Muscle of leg (tissue), 11 donors: Measurements from ENCODE around the gene TENM4. TPM values are rescaled to one million over a fixed set of nuclear protein-coding genes. Genes with fewer than 3 reads are reported as not detected.

Experiments used
- DNase-seq: peaks from one replicate; pipeline ENCODE4 v3.0.0; 2013
- H3K27ac ChIP-seq: one replicate; pipeline ENCODE4 v1.5.1; 2013; ENCODE audit warnings: mild to moderate bottlenecking, low read length, control low read depth
- H3K27me3 ChIP-seq: one replicate; pipeline ENCODE4 v1.6.1; 2013; ENCODE audit warnings: low read length; ENCODE audit not compliant: control insufficient read depth, insufficient read depth
- H3K36me3 ChIP-seq: one replicate; pipeline ENCODE4 v1.6.1; 2013; ENCODE audit warnings: low read length; ENCODE audit not compliant: control insufficient read depth, insufficient read depth
- H3K4me1 ChIP-seq: one replicate; pipeline ENCODE4 v1.6.1; 2013; ENCODE audit warnings: low read length; ENCODE audit not compliant: control insufficient read depth, insufficient read depth
- H3K4me3 ChIP-seq: one replicate; pipeline ENCODE4 v1.5.1; 2013; ENCODE audit warnings: low read length, control low read depth
- H3K9me3 ChIP-seq: replicated peaks from 2 replicates; pipeline ENCODE4 v1.6.1; 2013; ENCODE audit warnings: low read depth, low read length; ENCODE audit not compliant: control insufficient read depth
- WGBS: methylation state at CpG from one replicate; pipeline ENCODE4 v1.1.5; 2013; ENCODE audit warnings: missing lambda C conversion rate; ENCODE audit not compliant: insufficient coverage; 5-methylcytosine and 5-hydroxymethylcytosine counted together
- polyA plus RNA-seq, 8 donors: library from polyadenylated mRNA; unstranded; fragments of 120-200 nt; gene quantifications; one replicate each; pipeline versions ENCODE4 v1.2.1 to v1.2.3, GENCODE V29; 2013; ENCODE audit warnings: inconsistent platforms in 1 of 8, low replicate concordance in 1 of 8; ENCODE audit not compliant: insufficient read length in 8 of 8, insufficient read depth in 1 of 8
- total RNA-seq: library from RNA; stranded (reverse); fragments of 120-200 nt; gene quantifications from one replicate; pipeline ENCODE4 v1.2.4, GENCODE V29; 2013

The TENM4 gene
- total and polyA plus RNA-seq, 9 donors = 4.6 to 13.8 (median 10.3) TPM

- DNase-seq = peak; percentile 92
- H3K9me3 ChIP-seq = no peaks in the 10 kb centered on the region
- H3K36me3 ChIP-seq = no peaks in the 10 kb centered on the region
- no peaks in the 10 kb centered on the region for H3K27me3 ChIP-seq
- H3K4me1 ChIP-seq = peaks cover 25% of the 10 kb centered on the region
- no peak overlapping the region for H3K27ac ChIP-seq
- WGBS = 0% methylated on average over 1 of the region's 4 CpGs
- H3K4me3 ChIP-seq = no peak overlapping the region
These were observed 487.9 kb downstream of the TENM4 start for GRCh38 chr11:78952890-78953289.

GRCh38 chr11:78952175-78952574 lies 488.7 kb downstream of the TENM4 start:
- Histone ChIP-seq H3K4me1 (peaks cover 32% of the 10 kb centered on the region), H3K9me3 (no peaks in the 10 kb centered on the region), H3K27ac (no peak overlapping the region), H3K27me3 (no peaks in the 10 kb centered on the region), H3K36me3 (no peaks in the 10 kb centered on the region), H3K4me3 (no peak overlapping the region)
- no peak for DNase-seq
- 39% methylated on average over 4 of the region's 7 CpGs for WGBS

DNA sequence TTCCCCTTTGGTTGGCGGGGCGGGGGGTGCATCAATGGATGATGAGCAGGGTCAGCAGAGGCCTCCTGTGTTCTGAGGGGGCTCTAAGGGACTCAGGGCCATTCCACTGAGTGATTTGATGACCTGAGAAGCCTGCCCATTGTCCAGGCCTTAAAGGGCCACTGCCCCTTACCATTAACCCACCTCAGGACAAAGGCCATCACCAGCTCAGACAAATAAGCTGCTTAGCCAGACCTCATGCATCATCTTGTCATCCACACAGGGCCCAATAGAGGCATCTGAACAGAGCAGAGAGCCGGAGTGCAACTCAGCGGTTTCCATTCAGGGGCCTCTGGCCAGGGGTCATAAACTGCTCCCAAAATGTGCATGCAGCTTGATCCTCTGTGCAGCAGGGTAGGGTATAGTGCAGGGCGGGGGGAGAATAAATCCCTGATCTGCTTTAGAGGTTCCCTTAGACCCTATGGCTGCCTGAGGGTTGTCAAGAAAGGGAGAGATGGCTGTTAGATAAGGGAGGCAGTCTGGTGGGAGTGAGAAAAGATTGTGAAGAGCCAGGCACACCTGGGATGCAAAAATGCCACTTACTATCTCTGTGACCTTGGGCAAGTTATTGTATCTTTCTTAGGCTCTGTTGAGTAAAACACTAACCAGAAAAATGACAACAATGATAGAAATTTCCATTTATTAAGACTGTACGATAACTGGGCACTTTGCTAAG lies 490.7 kb downstream of the TENM4 start:
- 47% methylated on average over 3 of the region's 6 CpGs for WGBS
- Histone ChIP-seq H3K36me3 (no peaks in the 10 kb centered on the region), H3K9me3 (peaks cover 6% of the 10 kb centered on the region), H3K27me3 (no peaks in the 10 kb centered on the region), H3K27ac (no peak overlapping the region), H3K4me3 (no peak overlapping the region), H3K4me1 (peaks cover 31% of the 10 kb centered on the region)
- no peak for DNase-seq

DNA sequence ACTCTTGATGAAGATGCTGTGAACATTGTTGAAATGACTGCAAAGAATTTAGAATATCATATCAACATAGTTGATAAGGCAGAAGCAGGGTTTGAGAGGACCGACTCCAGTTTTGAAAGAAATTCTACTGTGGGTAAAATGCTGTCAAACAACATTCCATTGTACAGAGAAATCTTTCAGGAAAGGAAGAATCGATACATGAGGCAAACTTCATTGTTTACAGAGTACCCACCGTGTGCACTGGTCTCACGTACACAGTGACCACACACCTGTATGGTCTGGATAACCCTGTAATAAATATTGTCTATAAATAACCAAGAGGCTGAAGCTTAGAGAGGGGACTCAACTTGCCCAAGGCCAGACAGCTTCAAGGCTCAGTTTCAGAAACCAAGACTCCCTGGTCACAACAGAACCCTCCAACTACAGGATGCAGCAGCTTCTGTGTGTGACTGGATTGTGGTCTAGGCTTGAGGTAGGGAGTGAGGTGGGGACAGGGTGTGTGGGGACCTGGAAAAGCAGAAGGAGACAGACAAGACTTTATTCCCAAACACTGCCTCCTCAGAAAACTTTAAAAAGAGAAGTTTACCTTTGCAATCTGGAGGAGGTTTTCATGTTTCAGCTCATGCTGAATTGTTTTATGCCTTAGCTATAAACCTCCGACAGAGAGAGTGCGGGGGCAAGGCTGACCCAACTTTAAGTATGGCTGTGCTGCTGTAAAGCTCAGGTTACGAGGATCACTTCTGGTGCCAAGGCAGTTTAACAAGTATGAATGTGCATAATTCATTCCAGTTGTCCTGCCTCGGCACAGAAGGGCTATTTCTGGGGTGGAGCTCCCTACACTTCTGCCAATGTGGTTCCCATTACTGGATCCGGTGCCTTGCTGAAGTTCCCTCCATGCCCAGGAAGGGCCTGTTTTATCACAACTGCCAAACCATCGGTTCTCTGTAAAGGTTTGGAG lies 493.6 kb downstream of the TENM4 start:
- Histone ChIP-seq H3K36me3 (no peaks in the 10 kb centered on the region), H3K27ac (peak overlapping the region; percentile 59), H3K4me3 (no peak overlapping the region), H3K4me1 (peaks cover 29% of the 10 kb centered on the region), H3K9me3 (peaks cover 6% of the 10 kb centered on the region), H3K27me3 (no peaks in the 10 kb centered on the region)
- DNase-seq = peak; percentile 85
- WGBS = 38% methylated on average over 3 of the region's 10 CpGs

DNA sequence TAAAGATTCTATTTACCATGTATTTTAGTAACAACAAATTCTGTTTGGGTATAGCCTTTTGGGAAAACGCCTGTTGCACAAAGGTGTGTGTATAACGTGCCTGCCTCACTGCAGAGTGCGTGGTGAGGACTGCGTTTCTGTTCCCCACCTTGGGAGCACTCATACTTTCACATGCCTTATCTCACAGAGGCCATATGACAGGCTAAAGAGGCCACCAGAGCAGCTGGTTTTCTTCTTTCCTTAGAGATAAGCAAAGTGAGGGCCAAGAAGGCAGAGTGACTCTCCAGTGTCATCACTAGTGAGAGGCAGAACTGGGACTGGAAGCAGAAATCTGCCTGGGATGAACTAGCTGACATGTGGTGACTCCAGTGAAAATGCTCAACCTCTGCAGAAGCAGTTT lies 497.0 kb downstream of the TENM4 start:
- Histone ChIP-seq H3K27me3 (no peaks in the 10 kb centered on the region), H3K36me3 (no peaks in the 10 kb centered on the region), H3K4me3 (no peak overlapping the region), H3K27ac (no peak overlapping the region), H3K4me1 (peaks cover 29% of the 10 kb centered on the region), H3K9me3 (peaks cover 6% of the 10 kb centered on the region)
- WGBS = no CpG with 5 or more reads among the region's 4 CpGs
- no peak for DNase-seq

- no peak overlapping the region for H3K27ac ChIP-seq
- H3K9me3 ChIP-seq = peaks cover 6% of the 10 kb centered on the region
- no peak overlapping the region for H3K4me3 ChIP-seq
- 29% methylated on average over 1 of the region's 3 CpGs for WGBS
- DNase-seq = no peak
- H3K36me3 ChIP-seq = no peaks in the 10 kb centered on the region
- H3K4me1 ChIP-seq = peaks cover 29% of the 10 kb centered on the region
- no peaks in the 10 kb centered on the region for H3K27me3 ChIP-seq
These were observed 497.7 kb downstream of the TENM4 start for GRCh38 chr11:78943154-78943553.

GRCh38 chr11:78941226-78941851 lies 499.5 kb downstream of the TENM4 start:
- no peaks in the 10 kb centered on the region for H3K36me3 ChIP-seq
- peaks cover 20% of the 10 kb centered on the region for H3K4me1 ChIP-seq
- H3K27ac ChIP-seq = no peak overlapping the region
- 57% methylated on average over 6 of the region's 10 CpGs for WGBS
- peaks cover 6% of the 10 kb centered on the region for H3K9me3 ChIP-seq
- no peak overlapping the region for H3K4me3 ChIP-seq
- no peaks in the 10 kb centered on the region for H3K27me3 ChIP-seq
- no peak for DNase-seq

DNA sequence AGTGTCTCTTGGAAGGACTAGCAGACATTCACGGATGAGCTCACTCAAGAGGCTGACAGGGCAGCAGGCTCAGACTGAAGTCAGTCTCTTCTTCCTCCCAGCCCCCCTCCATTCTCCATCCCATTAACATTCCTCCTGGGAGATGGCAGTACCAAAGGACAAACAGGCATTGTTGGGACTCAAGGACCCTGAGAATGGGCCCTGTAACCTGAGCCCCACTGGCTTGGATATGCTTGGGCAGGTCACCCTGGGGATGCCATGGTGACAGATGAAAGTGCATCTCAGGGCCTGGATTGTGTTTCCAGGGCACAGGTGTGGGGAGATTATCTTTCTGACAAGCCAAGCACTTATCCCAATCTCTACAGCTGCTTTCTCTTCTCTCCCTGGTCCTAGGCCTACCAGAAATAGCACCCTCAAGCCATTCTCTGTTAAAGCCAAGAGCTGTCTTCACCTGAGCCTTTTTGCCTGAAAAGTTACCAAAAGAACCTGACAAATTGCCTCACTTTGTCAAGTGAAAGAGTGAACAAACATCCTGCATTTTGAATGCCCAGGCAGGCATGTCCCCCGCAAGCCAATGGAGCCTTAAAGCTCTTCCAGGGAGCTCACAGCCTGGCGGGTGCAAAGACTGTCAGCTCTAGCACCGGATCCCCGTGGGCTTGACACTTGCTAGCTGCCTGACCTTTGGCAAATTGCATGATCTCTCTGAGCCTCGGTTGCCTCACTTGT lies 500.2 kb downstream of the TENM4 start:
- no peak overlapping the region for H3K4me3 ChIP-seq
- H3K27ac ChIP-seq = no peak overlapping the region
- peaks cover 20% of the 10 kb centered on the region for H3K4me1 ChIP-seq
- no peaks in the 10 kb centered on the region for H3K27me3 ChIP-seq
- WGBS = 61% methylated on average over 6 of the region's 6 CpGs
- H3K36me3 ChIP-seq = no peaks in the 10 kb centered on the region
- no peaks in the 10 kb centered on the region for H3K9me3 ChIP-seq
- DNase-seq = peak; percentile 35

DNA sequence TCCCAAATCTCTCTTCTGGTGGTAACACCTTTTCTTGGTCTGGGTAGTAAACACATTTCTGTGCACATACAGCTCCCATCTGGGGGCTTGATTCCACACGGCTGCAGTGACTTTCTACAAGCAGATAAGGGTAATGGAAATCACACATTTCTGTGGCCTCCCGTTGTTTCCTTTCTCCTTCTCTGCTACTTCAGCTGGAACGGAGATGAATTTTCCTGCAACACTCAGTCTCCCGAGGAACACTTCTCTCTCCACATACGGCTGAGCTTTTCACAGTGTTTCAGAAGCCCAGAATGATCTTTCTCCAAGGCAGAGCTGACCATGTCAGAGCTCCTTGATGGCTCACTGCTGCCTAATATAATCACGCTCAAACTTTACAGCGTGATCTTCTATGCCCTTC lies 501.9 kb downstream of the TENM4 start:
- no peaks in the 10 kb centered on the region for H3K9me3 ChIP-seq
- H3K27me3 ChIP-seq = no peaks in the 10 kb centered on the region
- no peak overlapping the region for H3K27ac ChIP-seq
- 32% methylated on average over 6 of the region's 7 CpGs for WGBS
- DNase-seq = peak; percentile 43
- peaks cover 20% of the 10 kb centered on the region for H3K4me1 ChIP-seq
- no peaks in the 10 kb centered on the region for H3K36me3 ChIP-seq
- no peak overlapping the region for H3K4me3 ChIP-seq
